Urinary bladder (tissue), 4 donors: Measurements from ENCODE around the gene PDZD2. TPM values are rescaled to one million over a fixed set of nuclear protein-coding genes. Genes with fewer than 3 reads are reported as not detected.
"Not testable (repeated sequence)": the region's sequence is repeated elsewhere in the genome, so short reads cannot be mapped to it uniquely, and the experiment has no call there.

Source experiments
- DNase-seq: peaks from one replicate; pipeline ENCODE4 v3.0.0-alpha.2; 2015; ENCODE audit errors: extremely low spot score
- H3K27ac ChIP-seq: one replicate; pipeline ENCODE4 v1.5.1; 2013; ENCODE audit warnings: low read depth, mild to moderate bottlenecking, moderate library complexity
- H3K36me3 ChIP-seq: one replicate; pipeline ENCODE4 v1.6.1; 2013; ENCODE audit warnings: mild to moderate bottlenecking, moderate library complexity; ENCODE audit not compliant: insufficient read depth
- H3K4me1 ChIP-seq: one replicate; pipeline ENCODE4 v1.6.1; 2013; ENCODE audit warnings: mild to moderate bottlenecking, moderate library complexity; ENCODE audit not compliant: insufficient read depth
- H3K4me3 ChIP-seq: one replicate; pipeline ENCODE4 v1.5.1; 2013; ENCODE audit warnings: low read depth, low read length
- WGBS: extraction: QIAGEN DNeasy Blood & Tissue Kit; methylation state at CpG from one replicate; pipeline ENCODE4 v1.1.7; 2013; 5-methylcytosine and 5-hydroxymethylcytosine counted together
- polyA plus RNA-seq: library from polyadenylated mRNA; stranded (reverse); fragments of 200-250 nt; gene quantifications from one replicate; pipeline ENCODE4 v1.2.3, GENCODE V29; 2013
- total RNA-seq: library from RNA; depleted of rRNA; stranded (reverse); fragments of >200 nt; gene quantifications from one replicate; pipeline ENCODE4 v1.2.3, GENCODE V29; 2014
- donor health status: healthy with polysubstance abuse.
- donor health status: healthy.

The PDZD2 gene
- total and polyA plus RNA-seq, 2 donors: 4.5 to 8.1 TPM

GRCh38 chr5:32068561-32068960, 429.6 kb downstream of the PDZD2 start:
- Histone ChIP-seq H3K36me3 (no peaks in the 10 kb centered on the region), H3K4me1 (no peaks in the 10 kb centered on the region), H3K4me3 (no peak overlapping the region), H3K27ac (no peak overlapping the region)
- no peak for DNase-seq
- 87% methylated on average over 2 of the region's 2 CpGs for WGBS

- H3K4me1 ChIP-seq: no peaks in the 10 kb centered on the region
- H3K4me3 ChIP-seq: no peak overlapping the region
- no peak for DNase-seq
- 89% methylated on average over 3 of the region's 3 CpGs for WGBS
- H3K27ac ChIP-seq: no peak overlapping the region
- no peaks in the 10 kb centered on the region for H3K36me3 ChIP-seq
Observed at GRCh38 chr5:32069396-32069795, 430.5 kb downstream of the PDZD2 start.

GRCh38 chr5:32071351-32071944, 432.5 kb downstream of the PDZD2 start:
- DNase-seq: no peak
- no peak overlapping the region for H3K27ac ChIP-seq

GRCh38 chr5:32072054-32072453, 433.1 kb downstream of the PDZD2 start:
- no peak overlapping the region for H3K4me3 ChIP-seq
- DNase-seq: no peak
- WGBS: 93% methylated on average over 14 of the region's 14 CpGs
- H3K4me1 ChIP-seq: no peaks in the 10 kb centered on the region
- no peak overlapping the region for H3K27ac ChIP-seq
- H3K36me3 ChIP-seq: no peaks in the 10 kb centered on the region

More at GRCh38 chr5:32071351-32071944, 432.5 kb downstream of the PDZD2 start:
- Histone ChIP-seq H3K4me1 (no peaks in the 10 kb centered on the region), H3K36me3 (no peaks in the 10 kb centered on the region), H3K4me3 (no peak overlapping the region)
- WGBS: 83% methylated on average over 7 of the region's 7 CpGs

GRCh38 chr5:32074401-32074800, 435.5 kb downstream of the PDZD2 start:
- DNase-seq: no peak
- WGBS: 76% methylated on average over 5 of the region's 5 CpGs
- H3K27ac ChIP-seq: no peak overlapping the region
- H3K4me1 ChIP-seq: no peaks in the 10 kb centered on the region
- H3K36me3 ChIP-seq: no peaks in the 10 kb centered on the region
- no peak overlapping the region for H3K4me3 ChIP-seq

GRCh38 chr5:32076699-32077695, 438.1 kb downstream of the PDZD2 start:
- peak; percentile 35 for DNase-seq
- H3K27ac ChIP-seq: no peak overlapping the region
- H3K36me3 ChIP-seq: no peaks in the 10 kb centered on the region
- 36% methylated on average over 4 of the region's 4 CpGs for WGBS
- H3K4me3 ChIP-seq: no peak overlapping the region
- no peaks in the 10 kb centered on the region for H3K4me1 ChIP-seq

- not testable (repeated sequence) for H3K4me1 ChIP-seq, H3K36me3 ChIP-seq, H3K4me3 ChIP-seq, DNase-seq, H3K27ac ChIP-seq
- 90% methylated on average over 6 of the region's 6 CpGs for WGBS
Observed at GRCh38 chr5:32078855-32079254, 439.9 kb downstream of the PDZD2 start.

GRCh38 chr5:32080565-32080964, 441.6 kb downstream of the PDZD2 start:
- H3K4me1 ChIP-seq, H3K4me3 ChIP-seq, H3K36me3 ChIP-seq, H3K27ac ChIP-seq, DNase-seq: not testable (repeated sequence)
- 98% methylated on average over 1 of the region's 1 CpG for WGBS

- H3K36me3 ChIP-seq: no peaks in the 10 kb centered on the region
- 70% methylated on average over 4 of the region's 4 CpGs for WGBS
- no peaks in the 10 kb centered on the region for H3K4me1 ChIP-seq
- H3K27ac ChIP-seq: no peak overlapping the region
- no peak for DNase-seq
- no peak overlapping the region for H3K4me3 ChIP-seq
Observed at GRCh38 chr5:32082701-32083100, 443.8 kb downstream of the PDZD2 start.

- no peaks in the 10 kb centered on the region for H3K36me3 ChIP-seq
- no peaks in the 10 kb centered on the region for H3K4me1 ChIP-seq
- H3K27ac ChIP-seq: no peak overlapping the region
- WGBS: 83% methylated on average over 10 of the region's 10 CpGs
- DNase-seq: no peak
- no peak overlapping the region for H3K4me3 ChIP-seq
Observed at GRCh38 chr5:32083981-32084430, 445.1 kb downstream of the PDZD2 start.

GRCh38 chr5:32087086-32088082, 448.5 kb downstream of the PDZD2 start:
- no peak for DNase-seq
- Histone ChIP-seq H3K4me3 (no peak overlapping the region), H3K36me3 (no peaks in the 10 kb centered on the region), H3K27ac (no peak overlapping the region), H3K4me1 (no peaks in the 10 kb centered on the region)
- WGBS: 91% methylated on average over 24 of the region's 24 CpGs

GRCh38 chr5:32088214-32088613, 449.3 kb downstream of the PDZD2 start:
- H3K27ac ChIP-seq: no peak overlapping the region
- 88% methylated on average over 12 of the region's 12 CpGs for WGBS
- H3K4me3 ChIP-seq: no peak overlapping the region
- no peak for DNase-seq
- H3K36me3 ChIP-seq: no peaks in the 10 kb centered on the region
- no peaks in the 10 kb centered on the region for H3K4me1 ChIP-seq
